ENCODE data around the gene ATP10A.

DNA sequence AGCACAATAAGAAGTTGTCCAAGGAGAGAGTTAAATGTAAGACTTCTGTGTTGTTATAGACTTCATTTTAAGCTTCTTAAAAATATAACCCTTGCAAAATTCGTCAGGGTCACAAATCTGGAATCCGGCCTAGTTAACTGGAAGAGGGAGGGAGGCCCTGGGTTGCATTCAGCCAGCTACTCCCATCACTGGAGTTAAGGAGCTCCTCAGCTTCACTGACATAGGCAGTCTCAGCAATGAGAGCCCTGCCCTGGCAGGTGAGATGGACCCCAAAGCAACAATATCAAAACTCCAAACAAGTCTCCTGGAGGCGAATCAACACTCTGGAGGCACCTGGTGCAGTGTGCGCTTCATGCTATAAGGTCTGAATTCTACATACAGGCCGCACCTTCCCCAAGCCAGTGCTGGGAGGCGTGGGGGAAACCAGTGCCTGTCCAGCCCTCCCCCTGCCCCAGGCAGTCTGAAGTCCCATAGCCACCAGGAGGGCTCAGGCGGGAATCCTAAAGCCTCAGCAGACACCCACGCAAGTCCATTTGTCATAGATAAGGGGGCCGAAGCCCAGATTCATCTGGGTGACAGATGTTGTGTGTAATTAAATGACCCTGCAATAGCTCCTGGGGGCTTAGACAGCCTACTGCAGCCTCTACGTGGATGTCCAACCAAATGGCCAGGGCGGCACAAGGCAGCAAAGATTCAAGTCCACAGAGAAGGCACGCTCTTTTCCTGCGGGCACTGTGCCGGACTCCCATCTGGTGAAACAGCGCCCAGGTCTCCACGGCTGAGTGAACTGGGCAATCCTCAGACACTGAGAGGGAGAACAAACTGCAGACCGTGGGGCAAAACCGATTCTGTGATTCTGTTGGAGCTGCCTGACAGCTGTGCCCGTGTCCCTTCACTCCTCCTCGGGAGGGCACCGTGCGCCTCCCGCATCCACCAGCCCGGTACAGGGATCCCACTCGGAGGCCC, 64.9 kb downstream of the ATP10A start:
- TF ChIP-seq, protein P1, sequence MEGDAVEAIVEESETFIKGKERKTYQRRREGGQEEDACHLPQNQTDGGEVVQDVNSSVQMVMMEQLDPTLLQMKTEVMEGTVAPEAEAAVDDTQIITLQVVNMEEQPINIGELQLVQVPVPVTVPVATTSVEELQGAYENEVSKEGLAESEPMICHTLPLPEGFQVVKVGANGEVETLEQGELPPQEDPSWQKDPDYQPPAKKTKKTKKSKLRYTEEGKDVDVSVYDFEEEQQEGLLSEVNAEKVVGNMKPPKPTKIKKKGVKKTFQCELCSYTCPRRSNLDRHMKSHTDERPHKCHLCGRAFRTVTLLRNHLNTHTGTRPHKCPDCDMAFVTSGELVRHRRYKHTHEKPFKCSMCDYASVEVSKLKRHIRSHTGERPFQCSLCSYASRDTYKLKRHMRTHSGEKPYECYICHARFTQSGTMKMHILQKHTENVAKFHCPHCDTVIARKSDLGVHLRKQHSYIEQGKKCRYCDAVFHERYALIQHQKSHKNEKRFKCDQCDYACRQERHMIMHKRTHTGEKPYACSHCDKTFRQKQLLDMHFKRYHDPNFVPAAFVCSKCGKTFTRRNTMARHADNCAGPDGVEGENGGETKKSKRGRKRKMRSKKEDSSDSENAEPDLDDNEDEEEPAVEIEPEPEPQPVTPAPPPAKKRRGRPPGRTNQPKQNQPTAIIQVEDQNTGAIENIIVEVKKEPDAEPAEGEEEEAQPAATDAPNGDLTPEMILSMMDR (IDR thresholded peaks at IDR 0.05): no peak
- TF ChIP-seq POLR2A (IDR thresholded peaks at IDR 0.05): no peak
